BLaER1 treated with 17β-estradiol and CSF1 and Interleukin-3, amounts not matched to agents 10 nM and 100 nM (cell line): ENCODE measurements around the gene UBE2J2.

Source experiments
- H3K27ac ChIP-seq, 11 experiments: shearing (Covaris generic); formaldehyde crosslinking; 2 replicates each; pipeline ENCODE4 v1.8.1; 2022
- H3K27me3 ChIP-seq, 11 experiments: shearing (Covaris generic); formaldehyde crosslinking; 2 replicates each; pipeline ENCODE4 v1.8.1; 2022
- H3K36me3 ChIP-seq, 11 experiments: shearing (Covaris generic); formaldehyde crosslinking; 2 replicates each; pipeline ENCODE4 v1.8.1; 2022
- H3K4me1 ChIP-seq, 10 experiments: shearing (Covaris generic); formaldehyde crosslinking; 2 replicates each; pipeline ENCODE4 v1.8.1; 2022
- H3K4me2 ChIP-seq, 11 experiments: shearing (Covaris generic); formaldehyde crosslinking; 2 replicates each; pipeline ENCODE4 v1.8.1; 2022
- H3K4me3 ChIP-seq, 10 experiments: shearing (Covaris generic); formaldehyde crosslinking; 2 replicates each; pipeline ENCODE4 v1.8.1; 2022
- H3K9ac ChIP-seq, 11 experiments: shearing (Covaris generic); formaldehyde crosslinking; 2 replicates each; pipeline ENCODE4 v1.8.1; 2022
- H3K9me3 ChIP-seq, 11 experiments: shearing (Covaris generic); formaldehyde crosslinking; replicated peaks in 1 of 11; 2 replicates each; pipeline ENCODE4 v1.8.1; 2022
- H4K20me1 ChIP-seq, 11 experiments: shearing (Covaris generic); formaldehyde crosslinking; 2 replicates each; pipeline ENCODE4 v1.8.1; 2022
- Cebpa-rat ChIP-seq, 11 experiments: shearing (Covaris generic); IDR thresholded peaks; 2 replicates each; pipeline ENCODE4 v1.8.1; 2022

The UBE2J2 gene

GRCh38 chr1:1240822-1241587 is 32.6 kb downstream of the UBE2J2 start:
- Histone ChIP-seq H3K36me3 (0 out of 22 replicates have a peak, but pooled peaks cover 0 to 2% (median 0%) of the 10 kb centered on the region in 11 experiments), H3K9me3 (no peaks in the 10 kb centered on the region), H3K27me3 (peaks cover 9 to 60% (median 19%) of the 10 kb centered on the region in 11 experiments), H3K9ac (peak overlapping the region in 9 of 11 experiments; percentile 12 to 58 (median 51); a peak in 15 of 22 replicates), H3K27ac (peak overlapping the region in 4 of 11 experiments; percentile 32 to 47 (median 40); a peak in 7 of 22 replicates), H3K4me1 (peaks cover 30 to 86% (median 72%) of the 10 kb centered on the region in 10 experiments), H3K4me3 (peak overlapping the region in 1 of 10 experiments; percentile 19; a peak in 1 of 20 replicates), H3K4me2 (peak overlapping the region; percentile 31 to 92 (median 82)), H4K20me1 (peaks cover 6 to 86% (median 69%) of the 10 kb centered on the region in 11 experiments; a peak in 21 of 22 replicates)
- no peak for TF ChIP-seq Cebpa-rat (IDR thresholded peaks at IDR 0.05)

GRCh38 chr1:1240348-1240732 is 33.3 kb downstream of the UBE2J2 start:
- no peak for TF ChIP-seq Cebpa-rat (IDR thresholded peaks at IDR 0.05)
- Histone ChIP-seq H3K9ac (peak overlapping the region in 1 of 11 experiments; percentile 3; a peak in 1 of 22 replicates), H3K4me1 (peaks cover 30 to 86% (median 79%) of the 10 kb centered on the region in 10 experiments), H3K27ac (no peak overlapping the region), H3K9me3 (no peaks in the 10 kb centered on the region), H3K36me3 (peaks cover 0 to 9% (median 3%) of the 10 kb centered on the region in 11 experiments; a peak in 8 of 22 replicates), H4K20me1 (peaks cover 8 to 86% (median 69%) of the 10 kb centered on the region in 11 experiments; a peak in 21 of 22 replicates), H3K4me2 (peak overlapping the region in 7 of 11 experiments; percentile 15 to 100 (median 33); a peak in 8 of 22 replicates), H3K27me3 (peaks cover 2 to 54% (median 13%) of the 10 kb centered on the region in 11 experiments), H3K4me3 (no peak overlapping the region)

- TF ChIP-seq Cebpa-rat (IDR thresholded peaks at IDR 0.05): no peak
- H3K27ac ChIP-seq: no peak overlapping the region
- H3K36me3 ChIP-seq: peaks cover 0 to 14% (median 9%) of the 10 kb centered on the region in 11 experiments; a peak in 13 of 22 replicates
- no peak overlapping the region for H3K4me3 ChIP-seq
- peak overlapping the region in 6 of 11 experiments; percentile 15 to 100 (median 32); a peak in 7 of 22 replicates for H3K4me2 ChIP-seq
- H3K9ac ChIP-seq: peak overlapping the region in 2 of 11 experiments; percentile 3 to 23; a peak in 2 of 22 replicates
- no peaks in the 10 kb centered on the region for H3K9me3 ChIP-seq
- peaks cover 32 to 92% (median 85%) of the 10 kb centered on the region in 10 experiments for H3K4me1 ChIP-seq
- peaks cover 0 to 52% (median 11%) of the 10 kb centered on the region in 11 experiments; a peak in 17 of 22 replicates for H3K27me3 ChIP-seq
- peaks cover 11 to 90% (median 73%) of the 10 kb centered on the region in 11 experiments; a peak in 21 of 22 replicates for H4K20me1 ChIP-seq
These were observed 33.9 kb downstream of the UBE2J2 start for GRCh38 chr1:1239614-1240347.

GRCh38 chr1:1239227-1239613 is 34.4 kb downstream of the UBE2J2 start:
- no peak overlapping the region for H3K4me3 ChIP-seq
- H3K36me3 ChIP-seq: peaks cover 0 to 20% (median 14%) of the 10 kb centered on the region in 11 experiments; a peak in 17 of 22 replicates
- TF ChIP-seq Cebpa-rat (IDR thresholded peaks at IDR 0.05): no peak
- H3K9ac ChIP-seq: peak overlapping the region in 1 of 11 experiments; percentile 23; a peak in 1 of 22 replicates
- no peak overlapping the region for H3K27ac ChIP-seq
- peaks cover 0 to 49% (median 9%) of the 10 kb centered on the region in 11 experiments; a peak in 17 of 22 replicates for H3K27me3 ChIP-seq
- H4K20me1 ChIP-seq: peaks cover 11 to 93% (median 76%) of the 10 kb centered on the region in 11 experiments; a peak in 21 of 22 replicates
- H3K4me1 ChIP-seq: peaks cover 35 to 96% (median 89%) of the 10 kb centered on the region in 10 experiments
- no peaks in the 10 kb centered on the region for H3K9me3 ChIP-seq
- H3K4me2 ChIP-seq: peak overlapping the region in 4 of 11 experiments; percentile 12 to 100 (median 38); a peak in 5 of 22 replicates

- Histone ChIP-seq H3K27ac (no peak overlapping the region), H3K9me3 (no peaks in the 10 kb centered on the region), H3K4me2 (peak overlapping the region in 9 of 11 experiments; percentile 85 to 100 (median 100); a peak in 16 of 22 replicates), H3K4me1 (peaks cover 39 to 96% (median 89%) of the 10 kb centered on the region in 10 experiments), H4K20me1 (peaks cover 11 to 93% (median 76%) of the 10 kb centered on the region in 11 experiments; a peak in 21 of 22 replicates), H3K27me3 (peaks cover 0 to 44% (median 4%) of the 10 kb centered on the region in 11 experiments; a peak in 13 of 22 replicates), H3K4me3 (no peak overlapping the region), H3K36me3 (peaks cover 0 to 25% (median 18%) of the 10 kb centered on the region in 11 experiments; a peak in 18 of 22 replicates), H3K9ac (peak overlapping the region in 3 of 11 experiments; percentile 45 to 69 (median 64); a peak in 1 of 22 replicates)
- TF ChIP-seq Cebpa-rat (IDR thresholded peaks at IDR 0.05): no peak
These were observed 34.9 kb downstream of the UBE2J2 start for GRCh38 chr1:1238702-1239178.

- peak overlapping the region in 3 of 11 experiments; percentile 4 to 37 (median 34); a peak in 5 of 22 replicates for H3K27ac ChIP-seq
- peak overlapping the region; percentile 69 to 100 (median 100) for H3K4me2 ChIP-seq
- H4K20me1 ChIP-seq: peaks cover 11 to 93% (median 78%) of the 10 kb centered on the region in 11 experiments; a peak in 21 of 22 replicates
- peaks cover 0 to 26% (median 18%) of the 10 kb centered on the region in 11 experiments; a peak in 18 of 22 replicates for H3K36me3 ChIP-seq
- peak overlapping the region in 1 of 10 experiments; percentile 26; a peak in 3 of 20 replicates for H3K4me3 ChIP-seq
- peaks cover 46 to 97% (median 93%) of the 10 kb centered on the region in 10 experiments for H3K4me1 ChIP-seq
- TF ChIP-seq Cebpa-rat (IDR thresholded peaks at IDR 0.05): no peak
- H3K27me3 ChIP-seq: peaks cover 0 to 38% (median 0%) of the 10 kb centered on the region in 11 experiments; a peak in 10 of 22 replicates
- no peaks in the 10 kb centered on the region for H3K9me3 ChIP-seq
- peak overlapping the region; percentile 25 to 70 (median 51); a peak in 20 of 22 replicates for H3K9ac ChIP-seq
These were observed 35.6 kb downstream of the UBE2J2 start for GRCh38 chr1:1237874-1238701.
